ENCODE data around the gene GCSAM. TPM values are rescaled to one million over a fixed set of nuclear protein-coding genes. Genes with fewer than 3 reads are reported as not detected.

Gene GCSAM
- total RNA-seq, 2 experiments from 2014 or later, result 9.3 to 12.1 TPM

Small RNA genes within 50 kb of the gene (microRNA-seq; reads per million reads assigned to microRNA genes)
- gene MIR567 (ENCODE audit: borderline replicate concordance), result not detected

Other genes with a start within 250 kb of the GCSAM start
- gene ABHD10, start 154.2 kb downstream of the GCSAM start, total RNA-seq, result 10 to 100 TPM; 58.7 to 64.1 TPM
- gene TAGLN3, start 134.3 kb downstream of the GCSAM start, total RNA-seq, result 1 to 10 TPM; 3.2 to 3.5 TPM
- gene TMPRSS7, start 98.5 kb downstream of the GCSAM start, total RNA-seq, result not detected
- gene C3orf52, start 46.9 kb downstream of the GCSAM start, total RNA-seq, result 1 to 10 TPM; 8.7 to 9.3 TPM
- not detected for gene SLC9C1, start 161.0 kb upstream of the GCSAM start, total RNA-seq
- gene CD200, start 199.9 kb upstream of the GCSAM start, total RNA-seq, result 10 to 100 TPM; 30.2 to 42.3 TPM

Data from activated CD4-positive, alpha-beta T cell treated with anti-CD3 and anti-CD28 coated beads for 36 hours (primary cell).